Gastrocnemius medialis (tissue), 4 donors: ENCODE measurements around the gene MRPL20.

Experiments
- CTCF ChIP-seq, 5 experiments: fragments of 450-650 bp in 3 of 5; fragments of 200-600 bp in 2 of 5; sonication (generic) in 2 of 5; IDR thresholded peaks in 4 of 5; conservative IDR thresholded peaks in 1 of 5; 1 replicate in 4 of 5; 2 replicates in 1 of 5; pipeline ENCODE4 v1.5.1; 2016 to 2019; ENCODE audit warnings: antibody characterized with exemption in 5 of 5, mild to moderate bottlenecking in 3 of 5, moderate library complexity in 3 of 5
- POLR2A ChIP-seq, 2 donors: fragments of 450-650 bp; IDR thresholded peaks; one replicate each; pipeline ENCODE4 v1.6.1; 2017; ENCODE audit warnings: antibody characterized with exemption in 2 of 2, mild to moderate bottlenecking in 2 of 2, moderate library complexity in 2 of 2

GRCh38 chr1:1452882-1453281, 45.8 kb upstream of the MRPL20 start:
- TF ChIP-seq CTCF (IDR thresholded peaks at IDR 0.05 in 4 of 5, conservative IDR thresholded peaks at IDR 0.05 in 1 of 5) (no peak), POLR2A (IDR thresholded peaks at IDR 0.05) (no peak)
